GM23338 (cell line): ENCODE results near the gene ZBTB6. TPM values are rescaled to one million over a fixed set of nuclear protein-coding genes. Genes with fewer than 3 reads are reported as not detected.

Experiments used
- CREB1 ChIP-seq: fragments of 250-450 bp; sonication (Bioruptor Pico); IDR thresholded peaks from 2 replicates; pipeline ENCODE4 v1.5.0; 2020; ENCODE audit warnings: low read depth, mild to moderate bottlenecking, moderate library complexity
- EZH2phosphoT487 ChIP-seq: fragments of 200-600 bp; sonication (generic); IDR thresholded peaks from one replicate; pipeline ENCODE4 v1.8.1; 2018; ENCODE audit warnings: antibody characterized with exemption; ENCODE audit not compliant: unreplicated experiment
- NANOG ChIP-seq: IDR thresholded peaks from 2 replicates; pipeline ENCODE4 v1.6.1; 2016; ENCODE audit warnings: antibody characterized with exemption, borderline replicate concordance
- POLR2AphosphoS5 ChIP-seq: IDR thresholded peaks from 2 replicates; pipeline ENCODE4 v1.6.1; 2016; ENCODE audit warnings: antibody characterized with exemption, low read depth
- STAT1 ChIP-seq: IDR thresholded peaks from one replicate; pipeline ENCODE4 v1.6.1; 2016; ENCODE audit warnings: antibody characterized with exemption; ENCODE audit not compliant: unreplicated experiment
- ZNF114 ChIP-seq: fragments of 250-450 bp; sonication (Bioruptor Pico); IDR thresholded peaks from 2 replicates; pipeline ENCODE4 v1.5.0; 2020; ENCODE audit warnings: mild to moderate bottlenecking, moderate library complexity
- polyA plus RNA-seq: library from polyadenylated mRNA; unstranded; fragments of >200 nt; fragmentation: Nextera tagmentation; extraction: Ambion mirVana; gene quantifications from 2 replicates; pipeline ENCODE4 v1.2.1, GENCODE V29; 2016
- total RNA-seq: library from RNA; depleted of rRNA; stranded (reverse); fragments of >200 nt; shearing (Covaris generic); gene quantifications from 2 replicates; pipeline ENCODE4 v1.2.3, GENCODE V29; 2014
- TF ChIP-seq, protein P1 (sequence below): fragments of 250-450 bp; sonication (Bioruptor Pico); IDR thresholded peaks from 2 replicates; pipeline ENCODE4 v1.5.0; 2020; ENCODE audit warnings: mild to moderate bottlenecking, moderate library complexity
- TF ChIP-seq, protein P2 (sequence below): IDR thresholded peaks from one replicate; pipeline ENCODE4 v1.6.1; 2018; ENCODE audit warnings: antibody characterized with exemption; ENCODE audit not compliant: unreplicated experiment

ZBTB6 gene
- total and polyA plus RNA-seq, 2 experiments from 2014 or later: 4.0 to 12.7 TPM

DNA sequence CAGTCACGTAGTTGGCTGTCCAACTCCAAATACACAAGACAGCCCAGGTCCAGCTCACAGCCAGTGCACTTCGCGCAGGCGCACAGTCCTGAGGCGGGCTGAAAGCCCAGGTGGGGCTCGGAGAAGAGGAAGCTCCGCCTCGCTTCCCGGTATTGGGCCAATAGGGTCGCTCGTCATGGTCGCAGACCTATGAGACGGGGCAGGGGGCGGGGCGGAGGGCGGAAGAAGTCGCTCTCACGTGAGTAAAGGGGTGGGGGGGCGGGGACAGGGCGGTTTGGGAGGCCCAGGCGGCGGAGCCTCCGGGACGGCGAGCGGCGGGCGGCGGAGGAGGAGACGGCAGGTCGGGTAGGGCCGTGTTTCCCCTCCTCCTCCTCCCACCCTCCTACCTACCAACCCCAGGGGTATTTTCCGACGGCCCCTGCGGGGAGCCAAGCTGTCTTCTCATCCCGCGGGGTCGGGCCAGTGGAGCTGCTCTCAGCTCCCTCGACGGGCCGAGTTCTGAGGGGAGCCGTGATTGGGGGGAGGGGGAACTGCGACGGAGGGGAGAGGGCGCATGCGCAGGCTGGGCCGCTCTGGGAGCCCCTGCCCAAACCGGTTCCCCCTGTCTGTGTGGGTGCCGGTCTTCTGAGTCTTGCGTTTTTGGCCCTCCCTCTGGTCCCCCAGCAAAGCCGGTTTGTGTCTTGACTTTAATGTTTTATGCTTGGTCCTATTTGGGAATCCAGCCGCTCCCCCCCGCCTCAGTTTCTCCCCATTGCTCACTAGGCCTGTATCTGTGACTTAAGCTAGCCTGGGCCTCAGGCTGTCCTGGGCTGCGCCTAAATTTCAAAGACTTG, 27.8 kb upstream of the ZBTB6 start, which contains the start of gene RABGAP1 (continued):
- TF ChIP-seq, protein P1, sequence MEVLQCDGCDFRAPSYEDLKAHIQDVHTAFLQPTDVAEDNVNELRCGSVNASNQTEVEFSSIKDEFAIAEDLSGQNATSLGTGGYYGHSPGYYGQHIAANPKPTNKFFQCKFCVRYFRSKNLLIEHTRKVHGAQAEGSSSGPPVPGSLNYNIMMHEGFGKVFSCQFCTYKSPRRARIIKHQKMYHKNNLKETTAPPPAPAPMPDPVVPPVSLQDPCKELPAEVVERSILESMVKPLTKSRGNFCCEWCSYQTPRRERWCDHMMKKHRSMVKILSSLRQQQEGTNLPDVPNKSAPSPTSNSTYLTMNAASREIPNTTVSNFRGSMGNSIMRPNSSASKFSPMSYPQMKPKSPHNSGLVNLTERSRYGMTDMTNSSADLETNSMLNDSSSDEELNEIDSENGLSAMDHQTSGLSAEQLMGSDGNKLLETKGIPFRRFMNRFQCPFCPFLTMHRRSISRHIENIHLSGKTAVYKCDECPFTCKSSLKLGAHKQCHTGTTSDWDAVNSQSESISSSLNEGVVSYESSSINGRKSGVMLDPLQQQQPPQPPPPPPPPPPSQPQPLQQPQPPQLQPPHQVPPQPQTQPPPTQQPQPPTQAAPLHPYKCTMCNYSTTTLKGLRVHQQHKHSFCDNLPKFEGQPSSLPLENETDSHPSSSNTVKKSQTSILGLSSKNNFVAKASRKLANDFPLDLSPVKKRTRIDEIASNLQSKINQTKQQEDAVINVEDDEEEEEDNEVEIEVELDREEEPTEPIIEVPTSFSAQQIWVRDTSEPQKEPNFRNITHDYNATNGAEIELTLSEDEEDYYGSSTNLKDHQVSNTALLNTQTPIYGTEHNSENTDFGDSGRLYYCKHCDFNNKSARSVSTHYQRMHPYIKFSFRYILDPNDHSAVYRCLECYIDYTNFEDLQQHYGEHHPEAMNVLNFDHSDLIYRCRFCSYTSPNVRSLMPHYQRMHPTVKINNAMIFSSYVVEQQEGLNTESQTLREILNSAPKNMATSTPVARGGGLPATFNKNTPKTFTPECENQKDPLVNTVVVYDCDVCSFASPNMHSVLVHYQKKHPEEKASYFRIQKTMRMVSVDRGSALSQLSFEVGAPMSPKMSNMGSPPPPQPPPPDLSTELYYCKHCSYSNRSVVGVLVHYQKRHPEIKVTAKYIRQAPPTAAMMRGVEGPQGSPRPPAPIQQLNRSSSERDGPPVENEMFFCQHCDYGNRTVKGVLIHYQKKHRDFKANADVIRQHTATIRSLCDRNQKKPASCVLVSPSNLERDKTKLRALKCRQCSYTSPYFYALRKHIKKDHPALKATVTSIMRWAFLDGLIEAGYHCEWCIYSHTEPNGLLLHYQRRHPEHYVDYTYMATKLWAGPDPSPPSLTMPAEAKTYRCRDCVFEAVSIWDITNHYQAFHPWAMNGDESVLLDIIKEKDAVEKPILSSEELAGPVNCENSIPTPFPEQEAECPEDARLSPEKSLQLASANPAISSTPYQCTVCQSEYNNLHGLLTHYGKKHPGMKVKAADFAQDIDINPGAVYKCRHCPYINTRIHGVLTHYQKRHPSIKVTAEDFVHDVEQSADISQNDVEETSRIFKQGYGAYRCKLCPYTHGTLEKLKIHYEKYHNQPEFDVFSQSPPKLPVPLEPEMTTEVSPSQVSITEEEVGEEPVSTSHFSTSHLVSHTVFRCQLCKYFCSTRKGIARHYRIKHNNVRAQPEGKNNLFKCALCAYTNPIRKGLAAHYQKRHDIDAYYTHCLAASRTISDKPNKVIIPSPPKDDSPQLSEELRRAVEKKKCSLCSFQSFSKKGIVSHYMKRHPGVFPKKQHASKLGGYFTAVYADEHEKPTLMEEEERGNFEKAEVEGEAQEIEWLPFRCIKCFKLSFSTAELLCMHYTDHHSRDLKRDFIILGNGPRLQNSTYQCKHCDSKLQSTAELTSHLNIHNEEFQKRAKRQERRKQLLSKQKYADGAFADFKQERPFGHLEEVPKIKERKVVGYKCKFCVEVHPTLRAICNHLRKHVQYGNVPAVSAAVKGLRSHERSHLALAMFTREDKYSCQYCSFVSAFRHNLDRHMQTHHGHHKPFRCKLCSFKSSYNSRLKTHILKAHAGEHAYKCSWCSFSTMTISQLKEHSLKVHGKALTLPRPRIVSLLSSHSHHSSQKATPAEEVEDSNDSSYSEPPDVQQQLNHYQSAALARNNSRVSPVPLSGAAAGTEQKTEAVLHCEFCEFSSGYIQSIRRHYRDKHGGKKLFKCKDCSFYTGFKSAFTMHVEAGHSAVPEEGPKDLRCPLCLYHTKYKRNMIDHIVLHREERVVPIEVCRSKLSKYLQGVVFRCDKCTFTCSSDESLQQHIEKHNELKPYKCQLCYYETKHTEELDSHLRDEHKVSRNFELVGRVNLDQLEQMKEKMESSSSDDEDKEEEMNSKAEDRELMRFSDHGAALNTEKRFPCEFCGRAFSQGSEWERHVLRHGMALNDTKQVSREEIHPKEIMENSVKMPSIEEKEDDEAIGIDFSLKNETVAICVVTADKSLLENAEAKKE (CRISPR knock-in tag): no peak
- TF ChIP-seq STAT1 (no peak), EZH2phosphoT487 (no peak), POLR2AphosphoS5 (peak; percentile 84), NANOG (no peak), CREB1 (peak; percentile 66), ZNF114 (CRISPR knock-in tag) (no peak)
- TF ChIP-seq, protein P2, sequence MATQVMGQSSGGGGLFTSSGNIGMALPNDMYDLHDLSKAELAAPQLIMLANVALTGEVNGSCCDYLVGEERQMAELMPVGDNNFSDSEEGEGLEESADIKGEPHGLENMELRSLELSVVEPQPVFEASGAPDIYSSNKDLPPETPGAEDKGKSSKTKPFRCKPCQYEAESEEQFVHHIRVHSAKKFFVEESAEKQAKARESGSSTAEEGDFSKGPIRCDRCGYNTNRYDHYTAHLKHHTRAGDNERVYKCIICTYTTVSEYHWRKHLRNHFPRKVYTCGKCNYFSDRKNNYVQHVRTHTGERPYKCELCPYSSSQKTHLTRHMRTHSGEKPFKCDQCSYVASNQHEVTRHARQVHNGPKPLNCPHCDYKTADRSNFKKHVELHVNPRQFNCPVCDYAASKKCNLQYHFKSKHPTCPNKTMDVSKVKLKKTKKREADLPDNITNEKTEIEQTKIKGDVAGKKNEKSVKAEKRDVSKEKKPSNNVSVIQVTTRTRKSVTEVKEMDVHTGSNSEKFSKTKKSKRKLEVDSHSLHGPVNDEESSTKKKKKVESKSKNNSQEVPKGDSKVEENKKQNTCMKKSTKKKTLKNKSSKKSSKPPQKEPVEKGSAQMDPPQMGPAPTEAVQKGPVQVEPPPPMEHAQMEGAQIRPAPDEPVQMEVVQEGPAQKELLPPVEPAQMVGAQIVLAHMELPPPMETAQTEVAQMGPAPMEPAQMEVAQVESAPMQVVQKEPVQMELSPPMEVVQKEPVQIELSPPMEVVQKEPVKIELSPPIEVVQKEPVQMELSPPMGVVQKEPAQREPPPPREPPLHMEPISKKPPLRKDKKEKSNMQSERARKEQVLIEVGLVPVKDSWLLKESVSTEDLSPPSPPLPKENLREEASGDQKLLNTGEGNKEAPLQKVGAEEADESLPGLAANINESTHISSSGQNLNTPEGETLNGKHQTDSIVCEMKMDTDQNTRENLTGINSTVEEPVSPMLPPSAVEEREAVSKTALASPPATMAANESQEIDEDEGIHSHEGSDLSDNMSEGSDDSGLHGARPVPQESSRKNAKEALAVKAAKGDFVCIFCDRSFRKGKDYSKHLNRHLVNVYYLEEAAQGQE: no peak
